Dedifferentiated amniotic fluid mesenchymal stem cell (primary cell): ENCODE measurements around the gene GATA6.

Source experiments
- DNase-seq: peaks from one replicate; pipeline ENCODE4 v3.0.0-alpha.2; 2016; ENCODE audit errors: extremely low spot score

GATA6 gene

DNA sequence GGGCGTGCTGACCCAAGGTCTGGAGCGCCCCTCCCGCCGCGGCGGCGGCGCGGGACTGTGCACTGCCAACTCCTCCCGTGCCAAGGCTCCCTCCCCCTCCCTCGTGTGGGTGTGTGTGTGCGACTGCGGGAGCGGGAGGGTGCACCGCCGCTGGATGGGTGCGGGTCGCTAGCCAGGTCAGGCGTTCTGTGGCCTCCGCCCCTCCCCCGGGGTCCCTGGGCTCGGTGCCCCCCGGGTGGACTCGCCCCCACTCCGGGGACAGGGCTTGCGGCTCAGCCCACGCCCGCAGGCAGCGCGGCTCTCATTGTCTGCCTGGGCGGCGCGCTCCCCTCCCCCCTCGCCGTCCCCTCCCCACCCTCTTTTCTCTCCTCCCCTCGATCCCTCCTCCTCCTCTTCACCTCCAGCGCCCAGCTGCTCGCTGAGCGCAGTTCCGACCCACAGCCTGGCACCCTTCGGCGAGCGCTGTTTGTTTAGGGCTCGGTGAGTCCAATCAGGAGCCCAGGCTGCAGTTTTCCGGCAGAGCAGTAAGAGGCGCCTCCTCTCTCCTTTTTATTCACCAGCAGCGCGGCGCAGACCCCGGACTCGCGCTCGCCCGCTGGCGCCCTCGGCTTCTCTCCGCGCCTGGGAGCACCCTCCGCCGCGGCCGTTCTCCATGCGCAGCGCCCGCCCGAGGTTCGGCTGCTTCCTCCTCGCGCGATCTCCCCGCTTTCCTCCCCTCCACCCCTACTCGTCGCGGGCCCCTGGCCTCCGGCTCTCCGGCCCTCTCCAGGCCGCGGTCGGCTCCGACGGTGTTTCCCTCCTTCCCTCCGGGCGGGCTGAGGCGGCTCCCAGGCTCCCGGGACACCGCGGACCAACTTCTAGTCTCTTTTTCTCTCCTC, at the start of gene GATA6:
TSS of gene GATA6 (plus strand) at position 579 of the 878 bp plus-strand sequence. CDS start 1,556 bp downstream, outside the sequence.
- DNase-seq: peak; percentile 84

DNA sequence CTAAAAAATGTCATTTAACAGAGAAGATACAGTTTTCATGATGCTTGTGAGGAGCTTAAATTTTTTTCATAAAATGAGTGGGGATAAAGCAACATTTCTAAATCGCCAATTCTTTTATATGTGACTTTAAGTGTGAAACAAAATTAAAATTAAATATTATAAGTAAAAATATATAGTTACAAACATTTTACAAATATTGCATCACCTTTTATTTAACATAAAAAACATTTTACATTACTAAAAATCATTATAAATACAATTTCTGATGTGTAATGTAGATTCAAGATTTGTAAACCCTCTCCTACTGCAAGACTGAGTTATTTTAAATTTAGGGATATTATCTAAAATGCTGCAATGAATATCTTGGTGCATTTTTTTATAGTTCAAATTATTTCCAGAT, 44.4 kb upstream of the GATA6 start:
- DNase-seq: no peak

DNA sequence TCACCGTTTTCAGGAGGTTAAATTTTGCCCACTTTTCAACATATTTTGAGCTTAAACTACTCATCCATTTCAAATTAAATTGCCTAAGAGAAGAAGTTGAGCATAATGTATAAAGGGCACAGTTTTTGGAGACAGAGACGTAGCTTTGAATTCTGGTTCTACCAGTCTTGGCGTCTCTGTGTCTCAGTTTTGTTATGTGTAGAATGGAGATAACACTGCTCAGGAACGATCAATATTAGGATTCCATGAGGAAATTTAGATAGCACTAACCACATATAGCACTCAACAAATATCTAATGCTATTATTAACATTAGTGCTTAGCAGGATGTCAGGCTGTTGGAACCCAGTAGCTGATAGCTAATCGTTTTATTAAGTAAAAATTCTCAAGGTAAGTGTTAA, 40.4 kb upstream of the GATA6 start:
- DNase-seq: no peak

DNA sequence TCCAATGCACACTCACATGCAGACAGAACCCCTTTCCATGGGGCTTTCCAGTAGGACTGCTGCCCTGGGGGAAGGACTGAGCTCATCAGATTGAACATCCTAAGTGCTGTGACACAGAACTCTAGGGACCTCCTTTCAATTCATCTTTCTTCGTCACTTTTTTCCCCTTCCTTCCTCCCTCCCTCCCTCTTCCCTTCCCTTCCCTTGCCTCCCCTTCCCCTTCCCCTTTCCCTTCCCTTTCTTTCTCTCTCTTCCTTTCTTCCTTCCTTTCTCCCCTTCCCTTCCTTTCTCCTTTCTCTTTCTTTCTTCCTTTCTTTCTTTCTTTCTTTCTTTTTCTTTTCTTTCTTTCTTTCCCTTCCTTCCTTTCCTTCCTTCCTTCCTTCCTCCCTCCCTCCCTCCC, 39.6 kb upstream of the GATA6 start:
- no peak for DNase-seq

DNA sequence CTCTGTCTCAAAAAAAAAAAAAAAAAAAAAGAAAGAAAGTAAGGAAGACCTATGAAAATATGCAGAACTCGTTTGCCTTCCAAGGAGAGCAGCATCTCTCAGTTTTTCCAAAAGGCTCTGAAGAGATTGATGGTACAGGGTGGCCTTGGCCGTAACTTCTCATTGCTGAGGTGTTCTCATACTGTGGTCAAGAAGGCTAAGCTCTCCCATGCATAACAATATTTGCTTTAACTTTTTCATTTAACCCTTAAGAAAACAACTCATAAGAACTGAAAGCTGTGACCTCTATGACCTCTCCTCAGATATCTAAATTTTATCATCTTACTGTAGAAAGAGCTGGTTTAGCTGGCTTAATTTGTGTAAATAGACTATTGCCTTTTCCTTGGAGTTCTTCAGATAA, 37.1 kb upstream of the GATA6 start:
- no peak for DNase-seq

DNA sequence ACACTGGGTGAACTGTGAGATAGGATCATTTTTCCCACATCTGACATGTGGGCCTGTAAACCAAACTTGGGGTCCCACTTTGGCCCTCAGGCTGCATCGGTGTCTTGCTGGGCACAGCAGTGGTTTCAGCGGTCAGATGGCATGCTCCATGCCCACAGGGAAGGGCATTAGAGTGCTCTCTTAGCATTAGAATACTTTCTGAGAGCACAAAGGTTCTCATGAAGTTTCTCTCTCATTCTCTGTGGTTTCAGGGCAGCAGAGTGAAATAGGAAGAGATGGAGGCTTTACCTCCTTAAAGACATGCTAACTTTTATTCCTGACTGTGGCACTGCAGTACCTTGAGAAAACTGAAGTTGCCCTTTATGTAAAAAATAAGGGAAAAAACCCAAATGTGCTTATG, 36.6 kb upstream of the GATA6 start:
- DNase-seq: no peak

DNA sequence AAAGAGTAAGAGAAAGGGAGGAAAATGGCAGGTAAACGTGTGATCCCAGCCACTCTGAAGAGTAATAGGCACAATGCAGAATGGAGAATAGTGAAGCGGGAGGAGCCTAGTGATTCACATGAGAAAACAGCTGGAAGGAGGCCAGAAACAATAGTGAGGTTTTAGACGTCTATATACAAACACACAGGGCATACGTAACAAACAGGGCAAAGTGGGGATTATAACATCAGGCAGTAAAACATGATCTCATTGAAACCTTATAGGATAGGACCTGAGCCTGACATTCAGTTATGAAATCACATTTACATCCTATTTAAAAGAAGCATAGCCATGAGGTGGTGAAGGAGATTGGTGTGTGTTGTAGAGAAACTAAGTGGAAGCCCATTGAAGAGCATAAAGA, 33.0 kb upstream of the GATA6 start:
- no peak for DNase-seq

DNA sequence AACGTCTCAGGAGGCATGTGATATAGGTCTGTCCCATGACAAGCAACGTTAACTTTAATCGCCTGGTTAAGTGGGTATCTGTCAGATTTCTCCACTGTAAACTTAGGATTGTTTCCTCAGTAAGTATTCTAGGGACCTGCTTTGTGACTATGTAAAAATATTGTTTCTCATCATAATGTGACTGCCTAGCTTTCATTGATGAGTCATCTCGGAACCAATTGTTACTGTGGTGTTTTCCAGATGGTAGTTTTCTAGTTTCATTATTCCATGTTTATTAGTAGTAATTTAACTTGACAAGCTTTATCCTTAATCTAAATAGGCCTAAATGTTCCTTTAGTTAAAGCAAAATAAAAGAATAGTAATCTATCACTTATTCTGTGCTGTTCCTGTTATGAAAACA, 28.2 kb upstream of the GATA6 start:
- no peak for DNase-seq

DNA sequence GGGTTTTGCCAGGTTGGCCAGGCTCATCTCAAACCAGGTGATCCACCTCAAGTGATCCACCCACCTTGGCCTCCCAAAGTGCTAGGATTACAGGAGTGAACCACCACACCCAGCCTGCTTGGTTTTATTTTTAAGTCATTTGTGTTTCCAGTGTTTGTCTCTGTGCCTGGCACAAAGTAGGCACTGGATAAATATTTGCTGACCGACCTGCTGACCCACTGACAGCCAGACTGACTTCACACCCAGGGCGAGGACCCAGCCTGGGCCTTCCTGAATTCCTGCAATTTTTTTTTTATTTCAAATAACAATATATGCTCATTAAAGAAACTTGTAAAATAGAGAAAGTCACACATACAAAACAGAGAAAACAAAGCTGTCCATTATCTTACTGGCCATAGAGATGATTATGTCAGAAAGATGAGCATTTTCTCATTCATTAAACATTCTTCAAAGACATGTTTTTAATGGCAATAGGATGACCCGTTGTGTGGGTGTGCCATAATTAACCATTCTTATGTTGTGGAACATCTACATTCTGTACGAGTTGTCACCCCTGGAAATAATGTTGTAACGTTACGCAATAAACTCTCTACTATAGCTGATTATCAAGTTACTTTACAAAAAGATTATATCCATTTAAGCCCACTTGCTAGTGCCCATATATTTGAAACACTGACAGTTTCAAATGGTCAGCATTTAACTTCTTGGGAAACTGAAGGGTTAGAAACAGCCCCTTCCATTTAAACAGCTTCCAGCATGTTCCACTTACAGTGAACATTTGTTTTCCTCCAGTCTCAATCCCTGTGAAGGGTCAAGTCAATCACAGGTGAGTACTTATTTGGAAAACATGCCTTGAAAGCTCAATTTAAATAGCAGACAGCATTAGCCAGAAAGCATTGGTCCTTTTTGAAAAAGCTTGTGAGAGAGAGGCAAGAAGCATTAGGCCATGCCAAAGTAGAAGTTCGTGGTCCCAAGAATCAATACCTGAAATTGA, 25.7 kb upstream of the GATA6 start:
- no peak for DNase-seq

DNA sequence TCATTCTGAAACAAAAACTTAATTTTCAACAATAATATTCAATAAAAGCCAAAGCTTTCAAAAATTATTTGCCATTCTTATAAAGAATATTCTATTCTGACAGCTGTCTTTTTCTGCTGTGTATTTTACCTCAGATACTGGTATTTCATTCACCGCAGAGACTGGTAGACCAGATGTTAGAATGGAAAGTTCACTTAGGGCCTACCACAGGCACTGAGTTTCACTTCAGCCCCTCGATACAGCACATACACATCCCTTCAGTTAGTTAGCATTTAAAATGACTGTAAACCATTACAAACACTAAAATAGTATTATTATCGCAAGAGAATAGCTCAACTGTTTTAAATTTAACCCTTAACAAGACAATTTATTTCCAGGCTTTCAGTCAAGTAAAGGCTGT, 24.2 kb upstream of the GATA6 start:
- DNase-seq: no peak

DNA sequence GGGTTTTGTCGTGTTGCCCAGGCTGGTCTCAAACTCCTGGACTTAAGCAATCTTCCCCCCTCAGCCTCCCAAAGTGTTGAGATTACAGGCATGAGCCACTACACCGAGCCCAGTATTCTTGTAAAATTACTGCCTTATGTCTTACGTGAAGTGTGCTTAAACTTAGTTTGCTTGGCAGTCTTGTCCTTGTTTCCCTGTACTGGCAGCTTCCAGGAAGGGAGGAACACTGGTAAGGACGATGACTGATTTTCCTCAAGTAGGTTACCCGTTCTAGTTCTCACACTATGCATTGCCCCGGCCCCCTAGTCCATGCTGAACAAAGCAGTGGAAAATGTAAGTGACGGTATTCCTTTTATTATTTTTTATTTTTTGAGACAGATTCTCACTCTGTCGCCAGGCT, 19.7 kb upstream of the GATA6 start:
- no peak for DNase-seq

DNA sequence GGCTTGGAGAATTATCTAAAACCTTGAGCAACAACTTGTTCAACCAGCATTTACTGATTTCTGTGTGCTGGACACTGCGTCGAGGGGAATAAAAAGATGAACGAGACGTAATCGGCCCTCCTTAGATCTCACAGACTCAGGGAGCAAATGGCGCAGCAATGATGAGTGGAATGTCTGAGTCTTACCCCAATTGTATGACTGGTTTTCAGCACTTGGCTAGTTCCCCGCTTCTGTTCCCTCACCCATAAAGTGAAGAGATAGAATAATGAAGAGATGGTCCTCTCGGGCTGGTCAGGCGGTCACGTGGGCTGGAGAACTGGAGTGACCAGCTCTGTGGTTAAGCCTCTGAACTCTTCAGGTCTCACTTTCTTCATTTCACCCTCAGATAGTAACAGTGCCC, 17.3 kb upstream of the GATA6 start:
- DNase-seq: no peak

DNA sequence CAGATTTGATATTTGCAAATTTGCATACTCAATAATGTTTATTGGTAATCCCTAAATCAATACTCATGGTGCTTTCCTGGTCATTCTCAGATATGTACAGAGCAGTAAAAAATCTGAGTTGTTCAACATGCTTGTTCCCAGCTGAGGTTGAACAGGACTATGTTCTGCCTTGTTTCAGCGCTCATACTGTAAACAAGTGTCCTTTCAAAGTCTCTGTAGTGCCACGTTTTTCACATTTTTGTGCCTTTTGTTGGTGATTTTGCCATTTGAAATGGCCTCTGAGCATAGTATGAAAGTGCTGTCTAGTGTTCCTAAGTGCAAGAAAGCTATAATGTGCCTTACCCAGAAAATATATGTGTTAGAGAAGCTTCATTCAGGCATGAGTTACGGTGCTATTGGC, 16.0 kb upstream of the GATA6 start:
- no peak for DNase-seq

DNA sequence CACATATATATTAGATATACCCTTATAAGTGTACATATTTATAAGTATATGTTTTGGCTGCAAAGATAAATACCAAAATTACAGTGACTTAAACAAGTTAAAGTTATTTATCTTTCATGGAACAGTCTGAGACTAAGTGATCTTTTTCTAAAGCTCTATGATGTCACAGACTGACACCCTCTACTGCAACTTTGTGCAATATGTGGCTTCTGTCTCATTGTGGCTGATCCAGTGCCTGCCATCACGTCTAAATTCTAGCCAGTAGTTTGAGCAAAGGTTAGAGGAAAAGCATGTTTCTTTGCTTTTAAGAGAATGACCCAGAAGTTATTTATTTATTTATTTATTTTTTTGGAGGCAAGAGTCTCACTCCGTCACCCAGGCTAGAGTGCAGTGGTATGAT, 13.8 kb upstream of the GATA6 start:
- no peak for DNase-seq

DNA sequence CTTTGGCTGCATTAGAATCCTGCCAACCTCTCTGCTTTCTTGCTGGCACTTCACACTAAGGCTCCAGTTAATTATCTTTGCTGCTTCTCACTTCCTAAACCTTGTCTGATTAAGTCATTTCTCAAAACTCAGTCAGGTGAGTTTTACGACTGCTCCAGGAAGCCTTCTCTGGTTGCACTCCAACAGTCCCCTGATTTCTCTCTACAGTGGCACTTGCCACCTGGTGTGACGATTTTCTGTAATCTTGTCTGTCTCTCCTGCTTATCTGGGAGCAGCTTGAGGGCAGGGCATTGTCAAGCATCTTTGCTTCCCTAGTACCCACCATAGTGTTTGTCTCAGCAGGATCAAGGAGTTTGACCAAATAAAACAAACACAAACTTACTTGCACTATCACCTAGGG, 10.4 kb upstream of the GATA6 start:
- no peak for DNase-seq

DNA sequence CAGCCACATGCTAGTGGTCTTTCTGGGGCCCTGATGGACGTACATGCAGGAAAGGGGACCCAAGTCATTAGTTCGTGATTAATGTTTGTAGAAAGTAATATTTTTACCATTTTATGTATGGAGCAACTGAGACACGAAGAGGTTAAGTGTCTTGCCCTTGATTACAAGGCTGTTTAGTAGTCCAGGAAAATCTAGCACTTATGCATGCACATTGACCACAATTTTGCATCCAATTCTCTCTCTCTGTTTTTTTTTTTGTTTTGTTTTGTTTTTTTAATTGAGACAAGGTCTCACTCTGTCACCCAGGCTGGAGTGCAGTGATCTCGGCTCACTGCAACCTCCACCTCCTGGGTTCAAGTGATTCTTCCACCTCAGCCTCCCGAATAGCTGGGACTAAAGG, 8.3 kb upstream of the GATA6 start:
- no peak for DNase-seq

DNA sequence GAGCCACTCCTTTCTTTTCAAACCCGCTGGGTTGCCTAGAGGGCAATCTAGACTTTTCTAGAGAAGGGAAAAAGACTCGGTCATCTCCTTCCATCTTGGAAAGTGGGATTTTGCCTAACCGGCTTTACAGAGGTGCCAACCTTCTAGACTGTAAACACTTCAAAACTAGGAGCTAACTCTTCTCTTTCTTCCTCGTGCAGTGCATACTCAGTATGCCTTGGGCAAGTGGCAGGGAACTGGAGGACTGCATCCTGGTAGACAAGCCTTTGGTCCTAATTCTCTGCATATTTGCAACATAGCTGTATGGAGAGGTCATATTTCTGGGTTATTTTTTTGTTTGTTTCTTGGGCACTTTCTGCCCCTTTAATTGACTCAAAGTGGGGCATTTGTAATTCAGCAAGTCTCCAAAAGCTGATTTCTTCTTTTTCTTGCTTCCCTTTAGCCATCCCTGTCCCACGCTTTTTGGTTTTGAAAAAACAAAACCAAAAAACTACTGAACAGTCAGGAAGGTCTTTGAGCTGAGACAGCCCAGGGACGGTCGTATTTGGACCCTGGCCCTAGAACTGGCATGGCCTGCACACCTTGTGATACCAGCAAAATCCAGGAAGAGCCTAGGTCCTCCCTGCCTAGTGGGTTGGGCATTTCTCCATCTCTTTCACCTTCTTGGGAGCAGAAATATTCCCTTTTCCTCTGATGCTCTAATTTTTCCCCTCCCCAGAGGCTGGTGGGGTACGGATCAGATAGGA, 5.8 kb upstream of the GATA6 start:
- DNase-seq: no peak

DNA sequence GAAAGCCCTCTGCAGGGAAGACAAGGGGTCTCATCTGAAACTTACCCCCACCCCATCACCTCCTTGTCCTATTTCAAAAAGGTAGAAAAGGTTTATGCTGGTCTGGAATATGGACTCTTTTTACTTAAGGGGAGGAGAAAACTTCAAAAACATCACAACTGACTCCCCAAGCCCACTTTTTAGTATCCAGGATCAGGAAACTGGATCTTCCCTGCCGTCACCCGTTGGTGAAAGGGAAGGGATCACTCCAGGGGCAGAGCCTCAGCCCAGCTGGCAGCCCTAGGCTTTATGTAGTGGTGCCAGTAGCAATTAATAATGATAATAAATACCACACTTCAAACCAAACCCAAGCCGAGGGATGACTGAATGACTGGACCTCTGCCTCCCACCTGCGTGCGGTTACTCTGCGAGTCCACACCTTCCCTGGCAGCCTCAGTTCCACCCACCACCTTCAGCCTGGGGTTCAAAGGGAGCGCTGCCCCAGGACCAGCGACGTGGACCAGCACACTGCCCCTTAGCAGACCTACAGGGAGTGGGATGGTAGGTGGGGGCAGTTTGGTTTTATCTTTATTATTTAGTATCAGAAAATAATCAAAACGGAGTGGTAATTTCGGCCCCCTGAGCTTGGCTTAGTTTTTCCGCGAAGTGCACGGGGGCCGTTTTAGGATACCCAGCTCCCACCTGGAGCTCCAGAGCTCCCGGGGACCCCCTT, 4.9 kb upstream of the GATA6 start:
- DNase-seq: no peak

DNA sequence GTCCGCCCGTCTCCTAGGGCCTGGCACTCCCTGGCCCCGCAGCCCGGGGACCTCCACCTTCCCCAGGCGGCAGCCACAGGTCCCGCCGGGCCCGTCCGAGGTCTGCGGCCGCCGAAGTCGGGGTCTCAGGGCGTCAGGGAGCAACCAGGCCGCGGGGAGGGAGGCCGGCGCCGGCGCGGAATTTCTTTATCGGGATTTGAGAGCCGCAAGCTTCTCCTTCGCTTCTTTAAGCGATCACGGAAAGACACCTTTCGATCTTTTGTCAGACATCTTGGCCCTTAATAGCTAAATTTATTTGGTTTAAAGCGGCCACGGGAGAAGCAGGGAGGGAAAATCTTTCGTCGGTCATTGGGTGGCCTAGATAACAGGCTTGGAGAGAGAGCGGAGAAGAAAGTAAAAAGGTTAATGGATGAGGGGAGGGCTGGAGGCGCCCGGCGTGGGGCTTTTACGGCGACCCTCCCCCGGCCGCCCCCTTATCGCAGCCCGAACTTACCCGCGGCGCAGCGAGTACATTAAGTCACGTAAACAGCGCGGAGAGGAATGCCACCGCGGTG, 4.3 kb upstream of the GATA6 start:
- DNase-seq: no peak

DNA sequence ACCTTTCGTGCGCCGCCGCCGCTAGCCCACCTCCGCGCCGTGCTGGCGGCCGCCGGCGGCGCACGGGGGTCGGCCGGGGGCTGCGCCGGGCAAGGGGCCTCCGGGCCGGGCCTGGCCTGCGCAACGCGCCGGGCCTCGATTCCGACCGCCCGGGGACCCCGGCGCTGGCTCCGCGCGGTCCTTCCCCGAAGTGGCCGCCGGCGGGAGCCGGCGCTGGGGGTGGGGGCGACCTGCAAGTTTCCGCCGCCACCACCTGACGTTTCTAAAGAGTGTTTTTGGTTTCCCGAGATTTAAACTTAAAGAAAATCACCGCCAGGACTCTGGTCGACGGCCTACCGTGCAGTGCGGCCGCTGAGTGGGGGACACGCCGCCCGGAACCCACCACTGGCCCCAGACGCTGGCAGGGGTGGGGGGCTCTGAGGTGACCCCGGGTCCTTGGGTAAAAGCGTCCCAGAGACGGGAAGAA, 3.8 kb upstream of the GATA6 start:
- no peak for DNase-seq
